K562 (cell line): ENCODE measurements around the gene SET. TPM values are rescaled to one million over a fixed set of nuclear protein-coding genes. Genes with fewer than 3 reads are reported as not detected.
A peak's percentile ranks its signal among the peaks of the same experiment; 100 is the strongest.

Experiments
- CTBP1 ChIP-seq: fragments of 450-650 bp; IDR thresholded peaks from 2 replicates; pipeline ENCODE4 v1.6.1; 2016; ENCODE audit warnings: borderline replicate concordance
- CTCFL ChIP-seq: IDR thresholded peaks from 2 replicates; pipeline ENCODE4 v1.6.1; 2011; ENCODE audit warnings: borderline replicate concordance, low read depth, mild to moderate bottlenecking, moderate library complexity, low read length; ENCODE audit not compliant: insufficient read depth, poor library complexity, severe bottlenecking
- DPF2 ChIP-seq: fragments of 450-650 bp; IDR thresholded peaks from 2 replicates; pipeline ENCODE4 v1.6.1; 2016
- ESRRA ChIP-seq: fragments of 450-650 bp; IDR thresholded peaks from 2 replicates; pipeline ENCODE4 v1.6.1; 2014; ENCODE audit warnings: low read depth, mild to moderate bottlenecking, moderate library complexity, borderline replicate concordance
- FOXK1 ChIP-seq: sonication (generic); formaldehyde crosslinking; IDR thresholded peaks from 2 replicates; pipeline ENCODE4 v1.8.0; 2022; ENCODE audit warnings: missing genetic modification reagents, mild to moderate bottlenecking, borderline replicate concordance
- MCM7 ChIP-seq, 2 experiments: fragments of 450-650 bp; IDR thresholded peaks; 2 replicates each; pipeline ENCODE4 v1.6.1; 2016 to 2018
- MECOM ChIP-seq: fragments of 250-450 bp; sonication (Bioruptor Pico); IDR thresholded peaks from 2 replicates; pipeline ENCODE4 v1.8.0; 2022; ENCODE audit warnings: inconsistent platforms
- NFXL1 ChIP-seq: fragments of 450-650 bp; formaldehyde crosslinking; IDR thresholded peaks from 2 replicates; pipeline ENCODE4 v1.4.0; 2021; ENCODE audit warnings: mild to moderate bottlenecking
- POLR2H ChIP-seq: IDR thresholded peaks from 2 replicates; pipeline ENCODE4 v1.6.1; 2016; ENCODE audit warnings: missing genetic modification characterization, low read depth, mild to moderate bottlenecking, control low read depth, missing compliant biosample characterization, moderate library complexity
- RB1 ChIP-seq: fragments of 450-650 bp; IDR thresholded peaks from 2 replicates; pipeline ENCODE4 v1.6.1; 2017; ENCODE audit warnings: low read depth, mild to moderate bottlenecking
- RBFOX2 ChIP-seq: fragments of 200-400 bp; formaldehyde crosslinking; IDR thresholded peaks from 2 replicates; pipeline ENCODE4 v1.6.1; 2017; ENCODE audit warnings: low read depth, mild to moderate bottlenecking, low read length, moderate library complexity
- SAFB2 ChIP-seq: fragments of 200-400 bp; formaldehyde crosslinking; IDR thresholded peaks from 2 replicates; pipeline ENCODE4 v1.6.1; 2018; ENCODE audit warnings: borderline replicate concordance, low read length, low read depth, moderate library complexity; ENCODE audit not compliant: severe bottlenecking
- SETDB1 ChIP-seq: IDR thresholded peaks from one replicate; pipeline ENCODE4 v1.6.1; 2012; ENCODE audit warnings: low read length, control low read depth, inconsistent platforms
- SIX5 ChIP-seq, 2 experiments: IDR thresholded peaks; 2 replicates each; pipeline ENCODE4 v1.6.1; 2011; ENCODE audit warnings: low read length in 2 of 2, borderline replicate concordance in 1 of 2, low read depth in 1 of 2, mild to moderate bottlenecking in 1 of 2, moderate library complexity in 1 of 2; ENCODE audit not compliant: insufficient read depth in 1 of 2
- TAF7 ChIP-seq: fragments of 450-650 bp; IDR thresholded peaks from 2 replicates; pipeline ENCODE4 v1.6.1; 2016; ENCODE audit warnings: missing genetic modification characterization, missing compliant biosample characterization
- TEAD1 ChIP-seq, 2 experiments: fragments of 450-650 bp in 1 of 2; sonication (generic) in 1 of 2; formaldehyde crosslinking; IDR thresholded peaks; 2 replicates each; pipeline versions ENCODE4 v1.4.0 to v1.8.0; 2020 to 2022; ENCODE audit warnings: mild to moderate bottlenecking in 2 of 2, missing genetic modification reagents in 1 of 2
- TRIM24 ChIP-seq, 2 experiments: fragments of 450-650 bp; IDR thresholded peaks; 2 replicates each; pipeline ENCODE4 v1.6.1; 2016
- ZNF408 ChIP-seq: fragments of 250-450 bp; sonication (Bioruptor Pico); IDR thresholded peaks from 2 replicates; pipeline ENCODE4 v1.4.0; 2020; ENCODE audit warnings: low read depth, mild to moderate bottlenecking, moderate library complexity
- ZNF57 ChIP-seq: fragments of 450-650 bp; formaldehyde crosslinking; IDR thresholded peaks from 2 replicates; pipeline ENCODE4 v1.4.0; 2020; ENCODE audit warnings: mild to moderate bottlenecking, moderate library complexity
- ZNF780A ChIP-seq: fragments of 250-450 bp; sonication (Bioruptor Pico); IDR thresholded peaks from 2 replicates; pipeline ENCODE4 v1.5.0; 2021; ENCODE audit warnings: mild to moderate bottlenecking
- polyA plus RNA-seq, 8 experiments: library from polyadenylated mRNA; depleted of rRNA in 4 of 8; stranded (reverse) in 5 of 8; unstranded in 3 of 8; fragments of >200 nt; fragmentation: Nextera tagmentation in 2 of 8; fragmentation: Illumina TruSeq in 1 of 8; extraction: Ambion mirVana in 2 of 8; extraction: Trizol in 1 of 8; gene quantifications; 2 replicates each; pipeline versions ENCODE4 v1.2.1 to v1.2.3, GENCODE V29; 2011 to 2014; ENCODE audit warnings: inconsistent platforms in 1 of 8, missing spikeins in 1 of 8
- total RNA-seq, 7 experiments: library from RNA; depleted of rRNA in 6 of 7; stranded (reverse); fragments of >200 nt in 6 of 7; fragmentation: Illumina TruSeq in 2 of 7; extraction: Trizol in 2 of 7; gene quantifications; 2 replicates each; pipeline versions ENCODE4 v1.2.1 to v1.2.3, GENCODE V29; 2011 to 2021; ENCODE audit warnings: low replicate concordance in 1 of 7
- TF ChIP-seq, protein P1 (sequence below), 2 experiments: fragments of 450-650 bp in 1 of 2; sonication (generic) in 1 of 2; formaldehyde crosslinking in 1 of 2; IDR thresholded peaks in 1 of 2; conservative IDR thresholded peaks in 1 of 2; 2 replicates each; pipeline versions ENCODE4 v1.6.1 to v1.8.1; 2016 to 2023; ENCODE audit warnings: mild to moderate bottlenecking in 2 of 2, moderate library complexity in 2 of 2, inconsistent platforms in 1 of 2, missing genetic modification reagents in 1 of 2
- TF ChIP-seq, protein P2 (sequence below): fragments of 250-450 bp; sonication (Bioruptor Pico); IDR thresholded peaks from 2 replicates; pipeline ENCODE4 v1.5.0; 2021

SET gene
- total and polyA plus RNA-seq, 9 of the 15 experiments (the other 6 are each of a cell fraction or from before 2014, with no cell fraction given): 404 to 1,447 (median 907) TPM

DNA sequence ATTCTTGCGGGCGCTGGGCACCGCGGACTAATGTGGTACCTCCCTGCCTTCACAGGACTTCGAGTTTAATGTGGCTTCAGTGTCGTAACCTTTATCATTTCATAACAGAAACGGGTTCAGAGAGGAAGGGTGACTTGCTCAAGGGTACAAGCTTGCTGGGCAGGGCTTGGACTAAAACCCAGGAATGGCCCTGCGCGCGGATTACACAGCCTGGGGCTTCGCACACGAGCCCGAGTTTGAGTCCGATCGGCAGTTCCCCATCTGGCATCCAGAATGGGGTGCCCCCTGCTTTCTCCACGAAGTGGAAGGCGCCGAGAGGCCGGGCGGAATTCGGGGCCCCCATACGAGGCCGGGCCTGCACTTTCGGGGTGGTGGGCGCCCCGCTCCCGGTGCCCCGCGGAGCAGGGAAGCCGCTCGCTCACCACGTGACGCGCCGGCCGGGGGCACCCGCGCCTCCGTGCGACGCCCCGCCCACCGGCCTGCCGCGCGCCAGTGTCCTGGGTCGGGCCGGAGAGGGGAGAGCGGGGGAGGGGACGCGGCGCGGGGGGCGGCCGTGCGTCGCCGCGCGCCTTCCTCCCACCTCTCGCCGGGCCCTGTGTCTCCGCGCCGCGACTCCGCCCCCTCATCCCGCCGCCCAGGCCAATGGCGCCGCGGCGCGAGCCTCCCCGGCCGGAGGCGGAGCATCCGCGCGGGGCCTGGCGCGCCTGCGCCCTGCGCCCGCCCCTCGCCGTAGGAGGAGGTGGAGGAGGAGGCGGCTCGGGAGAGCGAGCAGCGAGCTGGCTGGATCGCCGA, at the start of gene SET (continued):
- TF ChIP-seq, protein P1, sequence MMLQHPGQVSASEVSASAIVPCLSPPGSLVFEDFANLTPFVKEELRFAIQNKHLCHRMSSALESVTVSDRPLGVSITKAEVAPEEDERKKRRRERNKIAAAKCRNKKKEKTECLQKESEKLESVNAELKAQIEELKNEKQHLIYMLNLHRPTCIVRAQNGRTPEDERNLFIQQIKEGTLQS (IDR thresholded peaks at IDR 0.05): no peak
- TF ChIP-seq, protein P1 (CRISPR knock-in tag; conservative IDR thresholded peaks at IDR 0.05): peak; percentile 81
- TF ChIP-seq SAFB2 (no peak), RB1 (peak; percentile 93), ESRRA (no peak; the same call in 1 of the 2 replicates), TEAD1 (CRISPR knock-in tag; IDR thresholded peaks at IDR 0.05) (peak; percentile 65 to 77; a peak in 1 of 4 replicates), ZNF57 (peak; percentile 78; the same call in 1 of the 2 replicates), ZNF408 (CRISPR knock-in tag) (no peak), RBFOX2 (peak; percentile 77), DPF2 (peak; percentile 71; the same call in 1 of the 2 replicates), POLR2H (no peak), FOXK1 (CRISPR knock-in tag) (no peak; the same call in 1 of the 2 replicates), SETDB1 (no peak), NFXL1 (0 out of 2 replicates have a peak, but pooled peaks have one; percentile 65), CTCFL (no peak), MECOM (CRISPR knock-in tag) (peak; percentile 59; the same call in 1 of the 2 replicates), ZNF780A (CRISPR knock-in tag) (no peak), TAF7 (tag) (peak; percentile 40; the same call in 1 of the 2 replicates), TRIM24 (IDR thresholded peaks at IDR 0.05) (peak; percentile 73 to 84; a peak in 3 of 4 replicates), SIX5 (IDR thresholded peaks at IDR 0.05; ENCODE audit: borderline replicate concordance in 1 of 2, insufficient read depth in 1 of 2, low read depth in 1 of 2, low read length in 2 of 2) (no peak), MCM7 (IDR thresholded peaks at IDR 0.05) (no peak), CTBP1 (peak; percentile 100)
- TF ChIP-seq, protein P2, sequence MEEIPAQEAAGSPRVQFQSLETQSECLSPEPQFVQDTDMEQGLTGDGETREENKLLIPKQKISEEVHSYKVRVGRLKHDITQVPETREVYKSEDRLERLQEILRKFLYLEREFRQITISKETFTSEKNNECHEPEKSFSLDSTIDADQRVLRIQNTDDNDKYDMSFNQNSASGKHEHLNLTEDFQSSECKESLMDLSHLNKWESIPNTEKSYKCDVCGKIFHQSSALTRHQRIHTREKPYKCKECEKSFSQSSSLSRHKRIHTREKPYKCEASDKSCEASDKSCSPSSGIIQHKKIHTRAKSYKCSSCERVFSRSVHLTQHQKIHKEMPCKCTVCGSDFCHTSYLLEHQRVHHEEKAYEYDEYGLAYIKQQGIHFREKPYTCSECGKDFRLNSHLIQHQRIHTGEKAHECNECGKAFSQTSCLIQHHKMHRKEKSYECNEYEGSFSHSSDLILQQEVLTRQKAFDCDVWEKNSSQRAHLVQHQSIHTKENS (CRISPR knock-in tag): no peak
